CD4-positive, alpha-beta T cell (primary cell): ENCODE data around the gene PLXNC1. TPM values are rescaled to one million over a fixed set of nuclear protein-coding genes. Genes with fewer than 3 reads are reported as not detected.

Experiments used
- ATAC-seq: fragments of 200-7000 bp; cut with Tn5 transposase; one replicate; pipeline ENCODE4 v1.10.0; 2022; ENCODE audit warnings: mild to moderate bottlenecking; ENCODE audit not compliant: poor library complexity
- CTCF ChIA-PET: fragments of 350-600 bp; sonication (Branson Sonifier 250); formaldehyde crosslinking; loops from one replicate; lab custom pipeline; 2021; ENCODE audit warnings: antibody characterized with exemption, inconsistent platforms; lab: Charles Lee
- POLR2A ChIA-PET: fragments of 350-600 bp; sonication (Branson Sonifier 250); formaldehyde crosslinking; loops from one replicate; lab custom pipeline; 2021; ENCODE audit warnings: antibody characterized with exemption, inconsistent platforms; lab: Charles Lee
- DNase-seq, 14 experiments: peaks; one replicate each; pipeline ENCODE4 v3.0.0-alpha.2; 2013 to 2020; ENCODE audit warnings: mixed read lengths in 2 of 14
- H3K27ac ChIP-seq, 2 donors: one replicate each; pipeline versions ENCODE4 v1.5.1 to v1.7.0; 2013; ENCODE audit warnings: low read length in 2 of 2, low read depth in 1 of 2, mild to moderate bottlenecking in 1 of 2
- H3K27me3 ChIP-seq, 2 experiments: 1 replicate in 1 of 2; 2 replicates in 1 of 2; pipeline versions ENCODE4 v1.6.1 to v1.7.0; 2013; ENCODE audit warnings: low read length in 2 of 2, control low read depth in 1 of 2, mild to moderate bottlenecking in 1 of 2, moderate library complexity in 1 of 2; ENCODE audit not compliant: insufficient read depth in 2 of 2, control insufficient read depth in 1 of 2
- H3K36me3 ChIP-seq: one replicate; pipeline ENCODE4 v1.6.1; 2013; ENCODE audit warnings: low read length, control low read depth; ENCODE audit not compliant: insufficient read depth
- H3K4me1 ChIP-seq: one replicate; pipeline ENCODE4 v1.6.1; 2013; ENCODE audit warnings: low read length, control low read depth; ENCODE audit not compliant: insufficient read depth
- H3K4me3 ChIP-seq: one replicate; pipeline ENCODE4 v1.5.1; 2013; ENCODE audit warnings: mild to moderate bottlenecking, low read length, moderate library complexity
- H3K9me3 ChIP-seq, 2 experiments: 1 replicate in 1 of 2; 2 replicates in 1 of 2; pipeline versions ENCODE4 v1.6.1 to v1.7.0; 2013; ENCODE audit warnings: low read length in 2 of 2, mild to moderate bottlenecking in 2 of 2, control low read depth in 1 of 2, moderate library complexity in 1 of 2; ENCODE audit not compliant: control insufficient read depth in 1 of 2, insufficient read depth in 1 of 2
- H3K27ac Mint-ChIP-seq: one replicate; pipeline ENCODE4 v1.8.0; 2020; ENCODE audit warnings: mixed read lengths
- H3K27me3 Mint-ChIP-seq: one replicate; pipeline ENCODE4 v1.8.0; 2021; ENCODE audit warnings: mixed read lengths
- H3K36me3 Mint-ChIP-seq: one replicate; pipeline ENCODE4 v1.8.0; 2021; ENCODE audit warnings: low read depth, mixed read lengths
- H3K4me1 Mint-ChIP-seq: one replicate; pipeline ENCODE4 v1.8.0; 2021; ENCODE audit warnings: low read depth, mixed read lengths
- H3K4me3 Mint-ChIP-seq: one replicate; pipeline ENCODE4 v1.8.0; 2020; ENCODE audit warnings: mild to moderate bottlenecking, mixed read lengths
- H3K9me3 Mint-ChIP-seq: one replicate; pipeline ENCODE4 v1.8.0; 2020; ENCODE audit warnings: mixed read lengths
- CTCF ChIP-seq: fragments of 200-600 bp; IDR thresholded peaks from one replicate; pipeline ENCODE4 v1.8.0; 2022; ENCODE audit warnings: antibody characterized with exemption, mild to moderate bottlenecking
- intact Hi-C, 2 experiments: fragments of 100-400 bp; cut with DNase I in 1 of 2; cut with micrococcal nuclease in 1 of 2; formaldehyde crosslinking; loops; one replicate each; pipeline versions ENCODE4 v1.15.1 to v1.9.0; 2023 to 2025; cut with DNase I, micrococcal nuclease
- total RNA-seq, 174 experiments: library from RNA in 2 of 174; stranded (reverse) in 2 of 174; gene quantifications; one replicate each; pipeline ENCODE4 v1.2.3 and lab custom pipeline; 2021 to 2026

The PLXNC1 gene
- total RNA-seq, 2 experiments from 2014 or later = 5.2 to 5.3 TPM

- no peaks in the 10 kb centered on the region for H3K27me3 Mint-ChIP-seq
- H3K36me3 Mint-ChIP-seq = no peaks in the 10 kb centered on the region
- Histone ChIP-seq H3K4me1 (peaks cover 23% of the 10 kb centered on the region), H3K4me3 (no peak overlapping the region), H3K9me3 (no peaks in the 10 kb centered on the region), H3K36me3 (peaks cover 16% of the 10 kb centered on the region), H3K27me3 (no peaks in the 10 kb centered on the region), H3K27ac (peak overlapping the region in 1 of 2 donors; percentile 32)
- DNase-seq (no peak), ATAC-seq (peak; percentile 32)
- POLR2A ChIA-PET = interaction anchor here (1.7 kb wide), 1 partner anchor 34 kb away, joined by 6 read pairs; no protein-coding TSS in a partner anchor
- H3K4me3 Mint-ChIP-seq = no peak overlapping the region
- peaks cover 55% of the 10 kb centered on the region for H3K4me1 Mint-ChIP-seq
- H3K27ac Mint-ChIP-seq = no peak overlapping the region
- intact Hi-C loops = no loop called here
- H3K9me3 Mint-ChIP-seq = no peaks in the 10 kb centered on the region
- CTCF ChIA-PET = no interaction called here
- no peak for TF ChIP-seq CTCF
These were observed 25.4 kb downstream of the PLXNC1 start for GRCh38 chr12:94173660-94174265.

GRCh38 chr12:94174576-94174975 is 26.2 kb downstream of the PLXNC1 start:
- Mint-ChIP-seq H3K4me1 (peaks cover 48% of the 10 kb centered on the region), H3K27me3 (no peaks in the 10 kb centered on the region), H3K9me3 (no peaks in the 10 kb centered on the region), H3K36me3 (no peaks in the 10 kb centered on the region), H3K4me3 (no peak overlapping the region), H3K27ac (no peak overlapping the region)
- DNase-seq (peak in 4 of 14 experiments; percentile 25 to 71 (median 66)), ATAC-seq (peak; percentile 57)
- no peaks in the 10 kb centered on the region for H3K9me3 ChIP-seq
- CTCF ChIA-PET = no interaction called here
- POLR2A ChIA-PET = interaction anchor here (1.7 kb wide), 1 partner anchor 34 kb away, joined by 6 read pairs; no protein-coding TSS in a partner anchor
- H3K36me3 ChIP-seq = peaks cover 16% of the 10 kb centered on the region
- H3K27ac ChIP-seq = no peak overlapping the region
- no peaks in the 10 kb centered on the region for H3K27me3 ChIP-seq
- peaks cover 23% of the 10 kb centered on the region for H3K4me1 ChIP-seq
- intact Hi-C loops = no loop called here
- no peak for TF ChIP-seq CTCF
- H3K4me3 ChIP-seq = no peak overlapping the region

GRCh38 chr12:94175763-94176668 is 27.6 kb downstream of the PLXNC1 start:
- H3K4me3 ChIP-seq = no peak overlapping the region
- H3K27ac ChIP-seq = no peak overlapping the region
- peaks cover 5% of the 10 kb centered on the region for H3K36me3 Mint-ChIP-seq
- H3K36me3 ChIP-seq = peaks cover 3% of the 10 kb centered on the region
- TF ChIP-seq CTCF = no peak
- peaks cover 26% of the 10 kb centered on the region for H3K4me1 ChIP-seq
- no peaks in the 10 kb centered on the region for H3K9me3 Mint-ChIP-seq
- H3K27me3 ChIP-seq = no peaks in the 10 kb centered on the region
- ATAC-seq = no peak
- H3K4me1 Mint-ChIP-seq = peaks cover 38% of the 10 kb centered on the region
- no peak overlapping the region for H3K27ac Mint-ChIP-seq
- ChIA-PET POLR2A (no interaction called here), CTCF (no interaction called here)
- H3K4me3 Mint-ChIP-seq = no peak overlapping the region
- H3K9me3 ChIP-seq = no peaks in the 10 kb centered on the region
- intact Hi-C loops = no loop called here
- no peaks in the 10 kb centered on the region for H3K27me3 Mint-ChIP-seq
- DNase-seq = peak in 2 of 14 experiments; percentile 33 to 35
